Rectal smooth muscle tissue (tissue), 1 donor: ENCODE measurements around the gene LRRC34.

Experiments used
- H3K27ac ChIP-seq: one replicate; pipeline ENCODE4 v1.7.0; 2013; ENCODE audit warnings: low read depth, low read length, inconsistent platforms
- H3K27me3 ChIP-seq: one replicate; pipeline ENCODE4 v1.7.0; 2013; ENCODE audit warnings: low read length; ENCODE audit not compliant: control insufficient read depth, insufficient read depth
- H3K36me3 ChIP-seq: one replicate; pipeline ENCODE4 v1.7.0; 2013; ENCODE audit warnings: low read length; ENCODE audit not compliant: control insufficient read depth, insufficient read depth
- H3K4me1 ChIP-seq: one replicate; pipeline ENCODE4 v1.7.0; 2013; ENCODE audit warnings: low read length; ENCODE audit not compliant: control insufficient read depth, insufficient read depth
- H3K4me3 ChIP-seq: one replicate; pipeline ENCODE4 v1.7.0; 2013; ENCODE audit warnings: low read length
- H3K9ac ChIP-seq: one replicate; pipeline ENCODE4 v1.7.0; 2013; ENCODE audit warnings: low read length

The LRRC34 gene

GRCh38 chr3:169809230-169809795, 3.4 kb downstream of the LRRC34 start:
- Histone ChIP-seq H3K9ac (no peak overlapping the region), H3K27ac (no peak overlapping the region), H3K27me3 (no peaks in the 10 kb centered on the region)

DNA sequence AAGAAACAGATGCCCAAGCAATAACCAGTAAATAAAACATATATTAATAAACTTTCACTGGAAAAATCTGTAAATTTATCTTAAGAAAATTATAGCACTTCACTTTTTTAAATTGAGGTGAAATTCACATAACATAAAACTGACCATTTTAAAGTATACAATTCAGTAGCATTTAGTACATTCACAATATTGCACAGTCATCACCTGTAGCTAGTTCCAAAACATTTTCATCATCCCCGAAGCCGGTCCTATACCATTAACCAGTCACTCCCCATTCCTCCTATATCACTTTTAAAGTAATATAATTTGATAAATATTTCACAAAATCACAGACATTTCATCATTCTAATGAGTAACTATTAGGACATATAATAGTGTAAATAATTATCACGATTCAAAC, 8.0 kb downstream of the LRRC34 start:
- no peak overlapping the region for H3K9ac ChIP-seq
- H3K4me3 ChIP-seq: no peak overlapping the region
- no peak overlapping the region for H3K27ac ChIP-seq
- no peaks in the 10 kb centered on the region for H3K4me1 ChIP-seq
- H3K27me3 ChIP-seq: no peaks in the 10 kb centered on the region
- H3K36me3 ChIP-seq: no peaks in the 10 kb centered on the region

More at GRCh38 chr3:169809230-169809795, 3.4 kb downstream of the LRRC34 start:
- Histone ChIP-seq H3K36me3 (no peaks in the 10 kb centered on the region), H3K4me1 (peaks cover 2% of the 10 kb centered on the region), H3K4me3 (no peak overlapping the region)

- Histone ChIP-seq H3K4me1 (no peaks in the 10 kb centered on the region), H3K27ac (no peak overlapping the region), H3K27me3 (no peaks in the 10 kb centered on the region), H3K4me3 (no peak overlapping the region), H3K36me3 (no peaks in the 10 kb centered on the region), H3K9ac (no peak overlapping the region)
These were observed 20.3 kb downstream of the LRRC34 start for GRCh38 chr3:169792359-169792758.

DNA sequence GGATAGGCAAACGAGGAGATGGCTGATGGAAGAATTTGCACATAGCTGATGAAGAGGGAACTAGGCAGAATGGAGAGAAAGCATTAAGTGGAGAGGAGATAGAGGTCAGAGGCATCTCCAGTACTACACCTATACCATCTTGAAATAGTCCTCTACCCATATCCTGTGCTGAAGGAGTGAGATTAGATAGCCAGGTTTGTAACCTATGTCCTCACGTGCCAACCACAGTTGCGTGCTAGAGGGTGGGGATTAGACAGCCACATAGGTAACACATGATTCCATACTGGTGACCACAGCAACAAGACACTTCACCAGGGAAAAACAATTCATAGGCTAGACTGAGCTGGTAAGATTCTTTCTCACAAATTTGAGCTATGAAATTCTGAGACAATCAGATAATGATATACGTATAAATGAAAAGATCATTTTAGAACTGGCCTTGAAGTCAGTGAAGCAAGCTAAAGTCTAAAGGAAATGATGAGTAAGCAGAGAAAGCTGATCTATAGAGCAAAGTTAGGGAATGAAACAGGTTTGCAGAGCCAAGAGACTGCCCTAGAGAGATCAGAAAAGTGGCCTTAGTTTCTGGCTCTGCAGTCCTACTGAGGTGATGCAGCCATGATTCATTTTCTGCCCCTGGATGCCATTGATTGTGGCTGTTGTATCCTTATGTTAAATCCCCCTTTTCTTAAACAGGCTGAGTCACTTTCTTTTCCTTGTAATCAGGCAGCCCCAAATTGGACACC, 21.8 kb downstream of the LRRC34 start:
- Histone ChIP-seq H3K27me3 (no peaks in the 10 kb centered on the region), H3K4me1 (no peaks in the 10 kb centered on the region), H3K9ac (no peak overlapping the region), H3K36me3 (peaks cover 3% of the 10 kb centered on the region), H3K27ac (no peak overlapping the region), H3K4me3 (no peak overlapping the region)

- H3K4me3 ChIP-seq: no peak overlapping the region
- peaks cover 3% of the 10 kb centered on the region for H3K36me3 ChIP-seq
- H3K27me3 ChIP-seq: no peaks in the 10 kb centered on the region
- H3K4me1 ChIP-seq: no peaks in the 10 kb centered on the region
- no peak overlapping the region for H3K27ac ChIP-seq
- no peak overlapping the region for H3K9ac ChIP-seq
These were observed 22.5 kb downstream of the LRRC34 start for GRCh38 chr3:169790219-169790618.

DNA sequence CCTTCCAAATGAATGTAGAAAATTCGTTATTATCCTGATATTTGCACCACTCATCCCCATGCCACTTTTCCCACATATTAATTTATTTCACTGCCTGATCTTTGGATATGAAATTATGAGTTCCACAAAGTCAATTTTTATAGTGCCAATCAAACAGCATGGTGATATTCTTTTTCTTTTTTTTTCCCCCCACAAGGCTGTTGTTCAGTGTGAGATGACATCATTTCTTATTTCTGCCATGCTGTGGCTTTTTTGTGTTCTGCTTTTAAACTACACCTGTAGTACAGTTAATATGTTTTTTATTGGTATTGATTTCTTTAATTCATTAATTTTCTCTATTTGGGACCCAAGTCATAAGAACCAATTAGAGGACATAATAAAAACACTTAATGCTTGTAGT, 24.9 kb downstream of the LRRC34 start:
- Histone ChIP-seq H3K36me3 (peaks cover 3% of the 10 kb centered on the region), H3K9ac (no peak overlapping the region), H3K4me1 (no peaks in the 10 kb centered on the region), H3K4me3 (no peak overlapping the region), H3K27me3 (no peaks in the 10 kb centered on the region), H3K27ac (no peak overlapping the region)

DNA sequence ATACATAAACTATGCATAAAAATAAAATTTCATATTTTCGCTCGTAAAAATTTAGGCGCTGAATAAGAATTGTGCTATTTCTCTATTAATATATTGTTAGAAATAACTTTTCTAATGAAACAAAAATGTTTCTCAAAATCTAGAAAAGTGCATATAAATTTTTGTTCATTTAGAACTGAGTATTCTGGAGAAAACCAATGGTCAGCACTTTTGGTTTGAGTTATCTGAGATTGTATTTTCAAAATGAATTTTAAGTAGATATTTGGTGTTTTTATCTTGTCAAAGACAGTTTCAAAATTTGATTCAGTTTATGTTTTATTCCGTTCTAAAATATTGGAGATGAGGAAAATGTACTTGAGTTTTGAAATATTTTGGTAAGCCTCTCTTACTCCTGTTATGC, 25.6 kb downstream of the LRRC34 start:
- H3K27me3 ChIP-seq: no peaks in the 10 kb centered on the region
- H3K36me3 ChIP-seq: peaks cover 3% of the 10 kb centered on the region
- no peak overlapping the region for H3K9ac ChIP-seq

GRCh38 chr3:169781209-169781855, 31.4 kb downstream of the LRRC34 start:
- H3K36me3 ChIP-seq: peaks cover 15% of the 10 kb centered on the region
- H3K27me3 ChIP-seq: no peaks in the 10 kb centered on the region
- H3K9ac ChIP-seq: no peak overlapping the region
- H3K27ac ChIP-seq: no peak overlapping the region
- H3K4me1 ChIP-seq: no peaks in the 10 kb centered on the region
- no peak overlapping the region for H3K4me3 ChIP-seq

More for the DNA sequence above, 25.6 kb downstream of the LRRC34 start:
- H3K27ac ChIP-seq: no peak overlapping the region
- no peak overlapping the region for H3K4me3 ChIP-seq
- H3K4me1 ChIP-seq: no peaks in the 10 kb centered on the region

DNA sequence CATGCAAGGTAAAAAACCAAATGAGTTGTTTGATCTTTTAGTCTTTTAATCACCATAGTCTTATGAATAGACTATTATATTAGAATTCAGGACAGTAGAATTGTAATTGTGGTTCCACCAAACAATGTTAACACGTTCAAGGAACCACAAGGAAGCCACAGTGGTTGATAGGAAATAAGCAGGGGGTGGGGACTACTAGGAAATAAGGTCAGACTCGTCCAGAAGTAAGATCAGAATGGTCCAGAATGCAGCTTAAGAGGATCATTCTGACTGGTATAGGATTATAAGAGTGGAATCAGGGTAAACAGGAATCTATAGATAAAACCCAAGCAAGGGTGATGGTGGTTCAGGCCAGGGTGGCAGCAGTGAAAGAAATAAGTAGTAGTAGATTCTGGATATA, 32.0 kb downstream of the LRRC34 start:
- H3K4me1 ChIP-seq: no peaks in the 10 kb centered on the region
- no peak overlapping the region for H3K4me3 ChIP-seq
- H3K27me3 ChIP-seq: no peaks in the 10 kb centered on the region
- no peak overlapping the region for H3K27ac ChIP-seq
- H3K36me3 ChIP-seq: peaks cover 14% of the 10 kb centered on the region
- H3K9ac ChIP-seq: no peak overlapping the region

DNA sequence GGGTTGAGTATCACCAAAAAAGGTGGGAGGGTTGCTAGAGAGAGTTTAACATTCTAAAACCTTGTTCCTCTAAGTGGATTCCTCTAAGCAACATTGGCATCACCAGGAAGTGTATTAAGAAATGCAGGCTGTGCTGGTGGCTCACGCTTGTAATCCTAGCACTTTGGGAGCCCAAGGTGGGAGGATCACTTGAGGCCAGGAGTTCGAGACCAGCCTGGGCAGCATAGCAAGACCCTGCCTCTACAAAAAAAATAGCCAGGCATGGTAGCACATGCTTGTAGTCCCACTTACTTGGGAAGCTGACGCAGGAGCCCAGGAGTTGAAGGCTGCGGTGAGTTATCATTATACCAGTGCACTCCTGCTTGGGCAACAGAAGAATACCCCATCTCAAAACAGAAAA, 34.9 kb downstream of the LRRC34 start:
- H3K36me3 ChIP-seq: peaks cover 17% of the 10 kb centered on the region
- peaks cover 10% of the 10 kb centered on the region for H3K4me1 ChIP-seq

GRCh38 chr3:169774186-169774585, 38.5 kb downstream of the LRRC34 start:
- Histone ChIP-seq H3K27ac (no peak overlapping the region), H3K4me1 (peaks cover 10% of the 10 kb centered on the region), H3K9ac (no peak overlapping the region), H3K4me3 (peak overlapping the region; percentile 96), H3K36me3 (peaks cover 8% of the 10 kb centered on the region), H3K27me3 (no peaks in the 10 kb centered on the region)

More for the DNA sequence above, 34.9 kb downstream of the LRRC34 start:
- H3K9ac ChIP-seq: no peak overlapping the region
- H3K4me3 ChIP-seq: no peak overlapping the region
- no peak overlapping the region for H3K27ac ChIP-seq
- no peaks in the 10 kb centered on the region for H3K27me3 ChIP-seq

DNA sequence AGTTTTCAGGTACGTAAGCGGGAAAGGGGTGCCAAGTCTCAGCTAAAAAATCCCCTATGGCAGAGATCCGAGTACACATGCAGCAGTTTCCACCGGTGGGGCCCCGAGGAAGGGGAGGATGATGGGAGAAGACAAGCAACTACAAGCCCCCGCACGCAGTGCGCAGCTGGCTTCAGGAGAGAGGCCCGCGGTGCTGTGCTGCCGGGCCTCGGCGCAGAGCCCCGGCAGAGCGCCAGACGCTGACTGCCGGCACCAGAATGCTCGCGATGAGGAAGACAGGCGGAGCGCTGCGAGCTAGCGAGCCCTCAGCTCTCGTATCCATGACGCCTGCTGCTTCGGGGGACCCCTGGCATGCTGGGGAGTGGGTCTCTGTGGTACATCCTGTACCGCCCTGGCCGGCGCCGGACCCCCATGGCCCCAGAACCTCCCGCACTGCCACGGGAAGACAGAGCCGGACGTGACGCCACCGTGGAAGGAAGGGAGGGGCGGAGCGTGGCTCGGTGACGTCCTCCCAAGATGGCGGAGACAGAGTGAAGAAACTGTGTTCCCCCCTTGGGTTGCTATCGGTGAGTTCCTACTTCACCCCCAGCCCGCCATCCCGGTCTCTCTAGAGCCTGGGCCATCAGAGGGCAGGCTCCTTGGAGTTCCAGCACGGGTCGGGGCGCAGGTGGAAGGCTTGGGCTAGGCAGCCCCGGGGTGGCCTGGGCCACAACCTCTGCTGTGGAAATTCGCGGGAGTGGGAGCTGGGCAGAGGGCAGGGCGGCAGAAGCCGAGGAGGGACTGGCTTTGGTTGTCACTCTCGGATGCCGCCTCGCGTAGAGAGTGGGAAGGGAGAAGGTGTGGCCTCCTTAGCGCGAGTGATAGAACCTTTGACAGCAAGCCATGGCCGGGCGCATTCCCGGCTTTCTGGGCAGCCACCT, 39.5 kb downstream of the LRRC34 start, which contains the start of gene MYNN:
MYNN (plus strand) TSS at position 500 of the 920 bp plus-strand sequence. CDS start 900 bp downstream, outside the sequence.
- H3K4me1 ChIP-seq: peaks cover 10% of the 10 kb centered on the region
- H3K27ac ChIP-seq: peak within 1 kb of the TSS; percentile 97
- peak within 1 kb of the TSS; percentile 98 for H3K9ac ChIP-seq
- peaks cover 4% of the 10 kb centered on the region for H3K36me3 ChIP-seq
- H3K27me3 ChIP-seq: no peaks in the 10 kb centered on the region
- peak within 1 kb of the TSS; percentile 96 for H3K4me3 ChIP-seq
